ENCODE data around the gene SLC25A30.

SLC25A30 gene

DNA sequence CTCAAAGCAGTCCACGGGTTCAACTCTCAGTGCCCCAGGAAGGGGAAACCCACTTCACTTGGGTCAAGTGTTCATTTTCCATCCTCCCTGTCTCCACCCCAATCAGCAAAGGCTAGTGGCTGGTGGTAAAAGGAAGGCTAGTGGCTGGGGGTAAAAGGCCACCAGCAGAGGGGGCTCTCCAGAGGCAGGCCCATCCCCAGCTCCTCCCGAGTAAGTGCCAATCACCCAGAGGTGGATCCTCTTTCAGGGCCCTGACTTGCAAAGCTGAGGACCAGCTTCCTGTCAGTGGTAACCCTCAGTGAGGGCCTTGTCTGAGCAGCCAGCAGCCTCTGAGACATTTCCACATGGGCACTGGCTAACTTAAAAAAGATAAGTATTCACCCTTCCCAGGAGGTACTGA lies 55.2 kb downstream of the SLC25A30 start:
- H3K27me3 ChIP-seq (ENCODE audit: insufficient read depth, poor library complexity, severe bottlenecking): no peaks in the 10 kb centered on the region
- TF ChIP-seq SPI1 (IDR thresholded peaks at IDR 0.05; ENCODE audit: borderline replicate concordance, low read depth): no peak
- TF ChIP-seq, protein P1, sequence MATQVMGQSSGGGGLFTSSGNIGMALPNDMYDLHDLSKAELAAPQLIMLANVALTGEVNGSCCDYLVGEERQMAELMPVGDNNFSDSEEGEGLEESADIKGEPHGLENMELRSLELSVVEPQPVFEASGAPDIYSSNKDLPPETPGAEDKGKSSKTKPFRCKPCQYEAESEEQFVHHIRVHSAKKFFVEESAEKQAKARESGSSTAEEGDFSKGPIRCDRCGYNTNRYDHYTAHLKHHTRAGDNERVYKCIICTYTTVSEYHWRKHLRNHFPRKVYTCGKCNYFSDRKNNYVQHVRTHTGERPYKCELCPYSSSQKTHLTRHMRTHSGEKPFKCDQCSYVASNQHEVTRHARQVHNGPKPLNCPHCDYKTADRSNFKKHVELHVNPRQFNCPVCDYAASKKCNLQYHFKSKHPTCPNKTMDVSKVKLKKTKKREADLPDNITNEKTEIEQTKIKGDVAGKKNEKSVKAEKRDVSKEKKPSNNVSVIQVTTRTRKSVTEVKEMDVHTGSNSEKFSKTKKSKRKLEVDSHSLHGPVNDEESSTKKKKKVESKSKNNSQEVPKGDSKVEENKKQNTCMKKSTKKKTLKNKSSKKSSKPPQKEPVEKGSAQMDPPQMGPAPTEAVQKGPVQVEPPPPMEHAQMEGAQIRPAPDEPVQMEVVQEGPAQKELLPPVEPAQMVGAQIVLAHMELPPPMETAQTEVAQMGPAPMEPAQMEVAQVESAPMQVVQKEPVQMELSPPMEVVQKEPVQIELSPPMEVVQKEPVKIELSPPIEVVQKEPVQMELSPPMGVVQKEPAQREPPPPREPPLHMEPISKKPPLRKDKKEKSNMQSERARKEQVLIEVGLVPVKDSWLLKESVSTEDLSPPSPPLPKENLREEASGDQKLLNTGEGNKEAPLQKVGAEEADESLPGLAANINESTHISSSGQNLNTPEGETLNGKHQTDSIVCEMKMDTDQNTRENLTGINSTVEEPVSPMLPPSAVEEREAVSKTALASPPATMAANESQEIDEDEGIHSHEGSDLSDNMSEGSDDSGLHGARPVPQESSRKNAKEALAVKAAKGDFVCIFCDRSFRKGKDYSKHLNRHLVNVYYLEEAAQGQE (IDR thresholded peaks at IDR 0.05; ENCODE audit: insufficient replicate concordance, low read depth): no peak
- TF ChIP-seq POLR2AphosphoS5 (IDR thresholded peaks at IDR 0.05; ENCODE audit: low read depth): no peak
- no peak overlapping the region for H3K4me3 ChIP-seq (replicated peaks; ENCODE audit: insufficient read depth, low read length)
- DNase-seq (ENCODE audit: low read depth in 1 of 2, low spot score in 1 of 2): peak in 1 of 2 experiments; percentile 51
- H3K27ac ChIP-seq (replicated peaks): no peak overlapping the region

DNA sequence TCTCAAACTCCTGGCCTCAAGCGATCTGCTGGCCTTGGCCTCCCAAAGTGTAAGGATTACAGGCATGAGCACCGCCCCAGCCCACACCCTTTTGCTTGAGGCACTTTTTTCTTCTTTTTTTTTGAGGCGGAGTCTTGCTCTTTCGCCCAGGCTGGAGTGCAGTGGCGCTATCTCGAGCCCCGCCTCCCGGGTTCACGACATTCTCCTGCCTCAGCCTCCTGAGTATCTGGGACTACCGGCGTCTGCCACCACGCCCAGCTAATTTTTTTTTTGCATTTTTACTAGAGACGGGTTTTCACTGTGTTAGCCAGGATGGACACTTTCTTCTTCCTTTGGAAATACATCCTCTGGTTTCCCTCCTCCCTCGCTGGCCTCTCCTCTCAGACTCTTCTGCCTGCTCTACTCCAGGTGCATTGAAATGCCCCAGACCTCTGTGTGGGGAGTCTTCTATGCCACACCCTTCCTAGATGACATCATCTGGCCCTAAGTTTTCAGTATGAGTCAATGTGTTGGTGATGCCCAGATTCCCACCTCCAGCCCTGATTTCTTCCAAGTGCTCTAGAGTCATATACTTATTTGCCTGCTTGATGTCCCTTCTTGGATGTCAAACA lies 56.5 kb downstream of the SLC25A30 start:
- H3K27me3 ChIP-seq (ENCODE audit: insufficient read depth, poor library complexity, severe bottlenecking): no peaks in the 10 kb centered on the region
- H3K27ac ChIP-seq (replicated peaks): no peak overlapping the region
- H3K4me3 ChIP-seq (replicated peaks; ENCODE audit: insufficient read depth, low read length): no peak overlapping the region
- TF ChIP-seq GABPA (IDR thresholded peaks at IDR 0.05; ENCODE audit: low read depth): no peak
- TF ChIP-seq, protein P1 (IDR thresholded peaks at IDR 0.05; ENCODE audit: insufficient replicate concordance, low read depth): no peak
- no peak for TF ChIP-seq SPI1 (IDR thresholded peaks at IDR 0.05; ENCODE audit: borderline replicate concordance, low read depth)
- TF ChIP-seq, protein P2, sequence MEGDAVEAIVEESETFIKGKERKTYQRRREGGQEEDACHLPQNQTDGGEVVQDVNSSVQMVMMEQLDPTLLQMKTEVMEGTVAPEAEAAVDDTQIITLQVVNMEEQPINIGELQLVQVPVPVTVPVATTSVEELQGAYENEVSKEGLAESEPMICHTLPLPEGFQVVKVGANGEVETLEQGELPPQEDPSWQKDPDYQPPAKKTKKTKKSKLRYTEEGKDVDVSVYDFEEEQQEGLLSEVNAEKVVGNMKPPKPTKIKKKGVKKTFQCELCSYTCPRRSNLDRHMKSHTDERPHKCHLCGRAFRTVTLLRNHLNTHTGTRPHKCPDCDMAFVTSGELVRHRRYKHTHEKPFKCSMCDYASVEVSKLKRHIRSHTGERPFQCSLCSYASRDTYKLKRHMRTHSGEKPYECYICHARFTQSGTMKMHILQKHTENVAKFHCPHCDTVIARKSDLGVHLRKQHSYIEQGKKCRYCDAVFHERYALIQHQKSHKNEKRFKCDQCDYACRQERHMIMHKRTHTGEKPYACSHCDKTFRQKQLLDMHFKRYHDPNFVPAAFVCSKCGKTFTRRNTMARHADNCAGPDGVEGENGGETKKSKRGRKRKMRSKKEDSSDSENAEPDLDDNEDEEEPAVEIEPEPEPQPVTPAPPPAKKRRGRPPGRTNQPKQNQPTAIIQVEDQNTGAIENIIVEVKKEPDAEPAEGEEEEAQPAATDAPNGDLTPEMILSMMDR (IDR thresholded peaks at IDR 0.05; ENCODE audit: insufficient read depth, low read length): no peak
- no peak for TF ChIP-seq POLR2AphosphoS5 (IDR thresholded peaks at IDR 0.05; ENCODE audit: low read depth)
- DNase-seq (ENCODE audit: low read depth in 1 of 2, low spot score in 1 of 2): no peak

DNA sequence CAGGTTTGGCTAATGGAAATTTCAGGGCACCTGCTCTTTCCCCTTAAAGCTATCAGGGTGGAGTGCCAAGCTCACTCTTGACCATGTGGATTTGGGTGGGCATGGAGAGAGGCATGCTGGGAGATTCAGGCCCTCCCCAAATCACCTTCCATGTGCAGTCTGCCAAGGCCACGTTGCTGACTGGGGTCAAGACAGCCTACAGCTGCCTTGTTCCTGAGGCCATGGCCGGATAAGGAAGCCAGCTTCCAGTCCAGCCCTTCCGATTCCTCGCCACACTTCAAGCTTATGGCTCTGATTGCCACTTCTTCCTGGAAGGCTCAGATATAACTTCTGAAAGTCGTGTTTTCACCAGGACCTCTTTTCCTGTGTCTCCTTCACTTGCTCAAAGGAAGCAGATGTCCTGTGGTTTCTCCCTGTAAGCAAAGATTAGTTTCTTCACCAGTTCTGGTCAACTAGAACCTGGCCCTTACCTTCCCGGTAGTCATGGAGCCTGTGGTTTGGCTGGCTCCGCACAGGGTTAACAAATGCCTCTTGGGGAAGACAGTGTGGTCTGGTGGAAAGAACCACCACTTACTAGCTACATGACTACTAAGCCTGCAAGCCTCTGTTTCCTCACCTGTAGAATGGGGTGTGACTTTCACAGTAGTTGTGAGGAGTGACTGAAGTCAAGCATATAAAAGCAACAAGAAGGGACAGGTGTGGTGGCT lies 61.1 kb downstream of the SLC25A30 start:
- DNase-seq (ENCODE audit: low read depth in 1 of 2, low spot score in 1 of 2): peak in 1 of 2 experiments; percentile 86
- Histone ChIP-seq H3K27me3 (ENCODE audit: insufficient read depth, poor library complexity, severe bottlenecking) (no peaks in the 10 kb centered on the region), H3K27ac (replicated peaks) (peak overlapping the region; percentile 24), H3K4me3 (replicated peaks; ENCODE audit: insufficient read depth, low read length) (no peak overlapping the region)
- TF ChIP-seq POLR2AphosphoS5 (IDR thresholded peaks at IDR 0.05; ENCODE audit: low read depth) (peak; percentile 72), SPI1 (IDR thresholded peaks at IDR 0.05; ENCODE audit: borderline replicate concordance, low read depth) (no peak), GABPA (IDR thresholded peaks at IDR 0.05; ENCODE audit: low read depth) (0 out of 2 replicates have a peak, but pooled peaks have one; percentile 4)
- TF ChIP-seq, protein P2 (IDR thresholded peaks at IDR 0.05; ENCODE audit: insufficient read depth, low read length): no peak

DNA sequence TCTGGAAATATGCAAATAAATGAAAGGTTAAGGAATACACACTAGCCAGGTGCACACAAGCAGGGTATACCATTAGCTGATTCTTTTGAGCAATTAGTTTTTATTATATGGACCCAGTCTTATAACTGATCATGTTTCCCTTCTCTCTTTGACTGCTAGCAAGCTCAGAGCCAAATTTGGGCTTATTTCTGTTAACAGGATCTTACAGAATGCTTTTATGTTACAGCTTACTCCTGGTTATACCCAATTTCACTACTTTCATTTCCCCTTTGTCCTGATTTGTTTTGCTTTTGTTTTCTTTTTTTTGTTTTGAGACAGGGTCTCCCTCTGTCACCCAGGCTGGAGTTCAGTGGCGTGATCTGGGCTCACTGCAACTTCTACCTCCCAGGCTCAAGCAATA lies 64.3 kb downstream of the SLC25A30 start:
- TF ChIP-seq POLR2AphosphoS5 (IDR thresholded peaks at IDR 0.05; ENCODE audit: low read depth): no peak
- TF ChIP-seq GABPA (IDR thresholded peaks at IDR 0.05; ENCODE audit: low read depth): no peak
- TF ChIP-seq, protein P2 (IDR thresholded peaks at IDR 0.05; ENCODE audit: insufficient read depth, low read length): no peak
- TF ChIP-seq SPI1 (IDR thresholded peaks at IDR 0.05; ENCODE audit: borderline replicate concordance, low read depth): no peak
- TF ChIP-seq, protein P1 (IDR thresholded peaks at IDR 0.05; ENCODE audit: insufficient replicate concordance, low read depth): no peak
- Histone ChIP-seq H3K4me3 (replicated peaks; ENCODE audit: insufficient read depth, low read length) (no peak overlapping the region), H3K27me3 (ENCODE audit: insufficient read depth, poor library complexity, severe bottlenecking) (no peaks in the 10 kb centered on the region), H3K27ac (replicated peaks) (no peak overlapping the region)
- no peak for DNase-seq (ENCODE audit: low read depth in 1 of 2, low spot score in 1 of 2)

Data from HL-60 (cell line).